HG02973 (cell line): ENCODE measurements around the gene CYB561A3.

Experiments
- ATAC-seq: cut with Tn5 transposase; IDR thresholded peaks from one replicate; pipeline ENCODE4 v1.9.1; 2021; ENCODE audit warnings: moderate library complexity; ENCODE audit not compliant: unreplicated experiment

The CYB561A3 gene

GRCh38 chr11:61345954-61346843, 15.5 kb downstream of the CYB561A3 start:
- no peak for ATAC-seq

- no peak for ATAC-seq
Measured at GRCh38 chr11:61345170-61345610, 16.5 kb downstream of the CYB561A3 start.

GRCh38 chr11:61343792-61344745, 17.6 kb downstream of the CYB561A3 start:
- ATAC-seq = no peak

- ATAC-seq = no peak
Measured at GRCh38 chr11:61342207-61342803, 19.4 kb downstream of the CYB561A3 start.

GRCh38 chr11:61341706-61342105, 20.0 kb downstream of the CYB561A3 start:
- ATAC-seq = no peak

GRCh38 chr11:61340979-61341378, 20.7 kb downstream of the CYB561A3 start:
- no peak for ATAC-seq

GRCh38 chr11:61339490-61339878, 22.2 kb downstream of the CYB561A3 start:
- no peak for ATAC-seq

- no peak for ATAC-seq
Measured at GRCh38 chr11:61338783-61339489, 22.7 kb downstream of the CYB561A3 start.

- ATAC-seq = no peak
Measured at GRCh38 chr11:61337706-61338470, 23.8 kb downstream of the CYB561A3 start.

- peak; percentile 44 for ATAC-seq
Measured at GRCh38 chr11:61336171-61336935, 25.3 kb downstream of the CYB561A3 start.

- ATAC-seq = no peak
Measured at GRCh38 chr11:61335355-61335710, 26.3 kb downstream of the CYB561A3 start.

- no peak for ATAC-seq
Measured at GRCh38 chr11:61334434-61335354, 27.0 kb downstream of the CYB561A3 start.

- no peak for ATAC-seq
Measured at GRCh38 chr11:61333550-61334433, 27.9 kb downstream of the CYB561A3 start.

- peak; percentile 82 for ATAC-seq
Measured at GRCh38 chr11:61332797-61333549, 28.7 kb downstream of the CYB561A3 start, which contains the start of the genes DDB1 and TKFC. Gene DDB1, minus strand, starts transcription at chr11:61333105. Its CDS starts 137 bp downstream, at chr11:61332968. Gene TKFC, plus strand, starts transcription at chr11:61333228. Its CDS starts 1,501 bp downstream, at chr11:61334729.

- ATAC-seq = peak; percentile 3
Measured at GRCh38 chr11:61332281-61332796, 29.3 kb downstream of the CYB561A3 start.

- no peak for ATAC-seq
Measured at GRCh38 chr11:61331651-61332050, 30.0 kb downstream of the CYB561A3 start.
